Prostate gland (tissue), 2 donors: ENCODE measurements around the gene C2orf69. TPM values are rescaled to one million over a fixed set of nuclear protein-coding genes. Genes with fewer than 3 reads are reported as not detected.

Experiments used
- DNase-seq: peaks from one replicate; pipeline ENCODE4 v3.0.0-alpha.2; 2019; ENCODE audit warnings: low spot score
- H3K27ac ChIP-seq, 2 donors: fragments of 200-600 bp; sonication (generic); 2 replicates each; pipeline ENCODE4 v1.5.1; 2017 to 2019
- H3K27me3 ChIP-seq: fragments of 200-600 bp; sonication (generic); replicated peaks from 2 replicates; pipeline ENCODE4 v1.5.1; 2019; ENCODE audit not compliant: insufficient read depth
- H3K36me3 ChIP-seq, 2 donors: fragments of 200-600 bp; sonication (generic); 1 replicate in 1 of 2; 2 replicates in 1 of 2; pipeline versions ENCODE4 v1.5.1 to v1.8.1; 2017 to 2019
- H3K4me1 ChIP-seq: fragments of 200-600 bp; sonication (generic); replicated peaks from 2 replicates; pipeline ENCODE4 v1.5.1; 2019
- H3K4me3 ChIP-seq, 2 donors: fragments of 200-600 bp; sonication (generic); 2 replicates each; pipeline ENCODE4 v1.5.1; 2017 to 2019
- H3K9me3 ChIP-seq: fragments of 200-600 bp; sonication (generic); 2 replicates; pipeline ENCODE4 v1.5.1; 2017
- CTCF ChIP-seq, 4 experiments: fragments of 200-600 bp in 2 of 4; fragments of 450-650 bp in 2 of 4; sonication (generic) in 2 of 4; IDR thresholded peaks; 1 replicate in 3 of 4; 2 replicates in 1 of 4; pipeline ENCODE4 v1.5.1; 2016 to 2019; ENCODE audit warnings: antibody characterized with exemption in 4 of 4, mild to moderate bottlenecking in 2 of 4, moderate library complexity in 2 of 4
- POLR2A ChIP-seq: fragments of 450-650 bp; IDR thresholded peaks from one replicate; pipeline ENCODE4 v1.6.1; 2016; ENCODE audit warnings: antibody characterized with exemption, mild to moderate bottlenecking
- POLR2AphosphoS5 ChIP-seq: sonication (generic); formaldehyde crosslinking; IDR thresholded peaks from one replicate; pipeline ENCODE4 v1.6.1; 2017; ENCODE audit warnings: antibody characterized with exemption
- WGBS: methylation state at CpG from one replicate; pipeline ENCODE4 v1.1.5; 2018; 5-methylcytosine and 5-hydroxymethylcytosine counted together
- intact Hi-C: fragments of 100-400 bp; cut with DNase I; formaldehyde crosslinking; loops from one replicate; pipeline ENCODE4 v1.14.2; 2022
- total RNA-seq, 2 donors: library from RNA; depleted of rRNA; stranded (reverse); fragments of >200 nt; gene quantifications; one replicate each; pipeline ENCODE4 v1.1.0, GENCODE V29; 2016

The C2orf69 gene
- total RNA-seq, 2 donors from 2014 or later, result 9.5 to 12.8 TPM

GRCh38 chr2:199928226-199928625 lies 17.1 kb downstream of the C2orf69 start:
- no peaks in the 10 kb centered on the region for H3K9me3 ChIP-seq
- intact Hi-C loops, result no loop called here
- WGBS, result 58% methylated on average over 2 of the region's 2 CpGs
- no peak for DNase-seq
- no peaks in the 10 kb centered on the region for H3K27me3 ChIP-seq
- H3K4me3 ChIP-seq, result no peak overlapping the region
- no peaks in the 10 kb centered on the region for H3K4me1 ChIP-seq
- no peaks in the 10 kb centered on the region for H3K36me3 ChIP-seq
- H3K27ac ChIP-seq, result no peak overlapping the region
- no peak for TF ChIP-seq POLR2AphosphoS5
- no peak for TF ChIP-seq CTCF (IDR thresholded peaks at IDR 0.05)
- TF ChIP-seq POLR2A, result no peak

- intact Hi-C loops, result no loop called here
- no peak for DNase-seq
- Histone ChIP-seq H3K4me3 (no peak overlapping the region), H3K36me3 (no peaks in the 10 kb centered on the region), H3K9me3 (no peaks in the 10 kb centered on the region), H3K4me1 (no peaks in the 10 kb centered on the region), H3K27ac (no peak overlapping the region), H3K27me3 (no peaks in the 10 kb centered on the region)
- TF ChIP-seq CTCF (IDR thresholded peaks at IDR 0.05), result no peak
- no peak for TF ChIP-seq POLR2AphosphoS5
- no peak for TF ChIP-seq POLR2A
These were observed 17.5 kb downstream of the C2orf69 start for GRCh38 chr2:199928626-199929025.

- Histone ChIP-seq H3K4me3 (no peak overlapping the region), H3K27ac (no peak overlapping the region), H3K9me3 (no peaks in the 10 kb centered on the region), H3K36me3 (no peaks in the 10 kb centered on the region), H3K27me3 (no peaks in the 10 kb centered on the region), H3K4me1 (no peaks in the 10 kb centered on the region)
- DNase-seq, result no peak
- TF ChIP-seq POLR2A (no peak), CTCF (IDR thresholded peaks at IDR 0.05) (no peak), POLR2AphosphoS5 (no peak)
- 61% methylated on average over 2 of the region's 2 CpGs for WGBS
- intact Hi-C loops, result no loop called here
These were observed 18.2 kb downstream of the C2orf69 start for GRCh38 chr2:199929262-199929661.

- WGBS, result 76% methylated on average over 4 of the region's 4 CpGs
- TF ChIP-seq POLR2AphosphoS5 (no peak), CTCF (IDR thresholded peaks at IDR 0.05) (no peak), POLR2A (no peak)
- Histone ChIP-seq H3K27me3 (no peaks in the 10 kb centered on the region), H3K4me1 (no peaks in the 10 kb centered on the region), H3K27ac (no peak overlapping the region), H3K36me3 (no peaks in the 10 kb centered on the region), H3K9me3 (no peaks in the 10 kb centered on the region), H3K4me3 (no peak overlapping the region)
- no peak for DNase-seq
- intact Hi-C loops, result no loop called here
These were observed 21.3 kb downstream of the C2orf69 start for GRCh38 chr2:199932312-199932855.

- intact Hi-C loops, result no loop called here
These were observed 22.4 kb downstream of the C2orf69 start for GRCh38 chr2:199933466-199933865.

More at GRCh38 chr2:199933466-199933865, 22.4 kb downstream of the C2orf69 start:
- no peaks in the 10 kb centered on the region for H3K4me1 ChIP-seq
- no peak for TF ChIP-seq CTCF (IDR thresholded peaks at IDR 0.05)
- no peak for TF ChIP-seq POLR2AphosphoS5
- no peak for TF ChIP-seq POLR2A
- WGBS, result 72% methylated on average over 3 of the region's 3 CpGs
- H3K9me3 ChIP-seq, result no peaks in the 10 kb centered on the region
- H3K27me3 ChIP-seq, result no peaks in the 10 kb centered on the region
- H3K36me3 ChIP-seq, result no peaks in the 10 kb centered on the region
- no peak overlapping the region for H3K27ac ChIP-seq
- H3K4me3 ChIP-seq, result no peak overlapping the region
- no peak for DNase-seq
